ENCODE results near the gene TIMP3. TPM values are rescaled to one million over a fixed set of nuclear protein-coding genes. Genes with fewer than 3 reads are reported as not detected.

Gene TIMP3
- polyA plus RNA-seq, 3 donors: not detected

DNA sequence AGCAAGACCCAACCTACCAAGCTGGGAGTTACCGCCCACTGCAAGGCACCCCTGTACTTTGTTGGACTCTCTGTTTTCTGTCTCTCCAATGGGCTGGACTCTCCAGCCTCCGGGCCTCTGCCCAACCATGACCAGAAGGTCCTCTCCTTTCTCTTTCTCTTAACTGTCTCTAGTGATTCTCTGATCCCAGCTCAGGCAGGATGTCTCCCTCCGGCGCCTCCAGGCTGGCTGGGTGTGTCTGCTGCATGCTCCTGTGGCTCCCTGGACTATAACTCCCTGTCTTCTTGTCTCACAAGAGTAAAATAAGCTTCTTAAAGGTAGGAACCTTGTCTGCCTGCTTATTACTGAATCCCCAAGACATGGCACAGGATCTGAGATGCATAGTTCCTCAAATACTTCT, 36.3 kb downstream of the TIMP3 start:
- 100% methylated on average over 3 of the region's 4 CpGs for WGBS (ENCODE audit: insufficient coverage)
- TF ChIP-seq, protein P1, sequence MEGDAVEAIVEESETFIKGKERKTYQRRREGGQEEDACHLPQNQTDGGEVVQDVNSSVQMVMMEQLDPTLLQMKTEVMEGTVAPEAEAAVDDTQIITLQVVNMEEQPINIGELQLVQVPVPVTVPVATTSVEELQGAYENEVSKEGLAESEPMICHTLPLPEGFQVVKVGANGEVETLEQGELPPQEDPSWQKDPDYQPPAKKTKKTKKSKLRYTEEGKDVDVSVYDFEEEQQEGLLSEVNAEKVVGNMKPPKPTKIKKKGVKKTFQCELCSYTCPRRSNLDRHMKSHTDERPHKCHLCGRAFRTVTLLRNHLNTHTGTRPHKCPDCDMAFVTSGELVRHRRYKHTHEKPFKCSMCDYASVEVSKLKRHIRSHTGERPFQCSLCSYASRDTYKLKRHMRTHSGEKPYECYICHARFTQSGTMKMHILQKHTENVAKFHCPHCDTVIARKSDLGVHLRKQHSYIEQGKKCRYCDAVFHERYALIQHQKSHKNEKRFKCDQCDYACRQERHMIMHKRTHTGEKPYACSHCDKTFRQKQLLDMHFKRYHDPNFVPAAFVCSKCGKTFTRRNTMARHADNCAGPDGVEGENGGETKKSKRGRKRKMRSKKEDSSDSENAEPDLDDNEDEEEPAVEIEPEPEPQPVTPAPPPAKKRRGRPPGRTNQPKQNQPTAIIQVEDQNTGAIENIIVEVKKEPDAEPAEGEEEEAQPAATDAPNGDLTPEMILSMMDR (IDR thresholded peaks at IDR 0.05): no peak
- Mint-ChIP-seq H3K4me3 (no peak overlapping the region), H3K27me3 (ENCODE audit: low read depth in 3 of 3) (peaks cover 3 to 7% (median 6%) of the 10 kb centered on the region in 3 donors), H3K36me3 (no peaks in the 10 kb centered on the region), H3K27ac (no peak overlapping the region), H3K4me1 (no peaks in the 10 kb centered on the region), H3K9me3 (peaks cover 0 to 3% (median 0%) of the 10 kb centered on the region in 7 donors)
- Histone ChIP-seq H3K9me3 (replicated peaks in 1 of 2; ENCODE audit: control insufficient read depth in 1 of 2, insufficient read depth in 1 of 2, low read length in 2 of 2) (no peaks in the 10 kb centered on the region), H3K4me3 (replicated peaks in 1 of 3; ENCODE audit: low read depth in 2 of 3, low read length in 3 of 3) (no peak overlapping the region), H2AFZ (ENCODE audit: insufficient read depth, low read depth, low read length, poor library complexity, severe bottlenecking) (no peak overlapping the region), H4K20me1 (ENCODE audit: insufficient read depth, low read length) (no peaks in the 10 kb centered on the region), H3K27me3 (ENCODE audit: control insufficient read depth in 2 of 2, insufficient read depth in 2 of 2, low read length in 2 of 2) (no peaks in the 10 kb centered on the region), H3K36me3 (replicated peaks in 1 of 2; ENCODE audit: control insufficient read depth in 1 of 2, insufficient read depth in 2 of 2, low read length in 2 of 2) (no peaks in the 10 kb centered on the region), H3K79me2 (ENCODE audit: insufficient read depth, low read length) (no peaks in the 10 kb centered on the region), H3K27ac (ENCODE audit: low read depth in 1 of 2, low read length in 2 of 2) (no peak overlapping the region), H3K4me1 (ENCODE audit: control insufficient read depth in 1 of 2, insufficient read depth in 2 of 2, low read length in 2 of 2) (no peaks in the 10 kb centered on the region), H3K9ac (ENCODE audit: insufficient read depth, low read length, poor library complexity, severe bottlenecking) (no peak overlapping the region), H3K4me2 (replicated peaks; ENCODE audit: extremely low read depth, low read length, poor library complexity, severe bottlenecking) (no peak overlapping the region)
- DNase-seq: no peak
- intact Hi-C loops (cut with micrococcal nuclease): no loop called here

DNA sequence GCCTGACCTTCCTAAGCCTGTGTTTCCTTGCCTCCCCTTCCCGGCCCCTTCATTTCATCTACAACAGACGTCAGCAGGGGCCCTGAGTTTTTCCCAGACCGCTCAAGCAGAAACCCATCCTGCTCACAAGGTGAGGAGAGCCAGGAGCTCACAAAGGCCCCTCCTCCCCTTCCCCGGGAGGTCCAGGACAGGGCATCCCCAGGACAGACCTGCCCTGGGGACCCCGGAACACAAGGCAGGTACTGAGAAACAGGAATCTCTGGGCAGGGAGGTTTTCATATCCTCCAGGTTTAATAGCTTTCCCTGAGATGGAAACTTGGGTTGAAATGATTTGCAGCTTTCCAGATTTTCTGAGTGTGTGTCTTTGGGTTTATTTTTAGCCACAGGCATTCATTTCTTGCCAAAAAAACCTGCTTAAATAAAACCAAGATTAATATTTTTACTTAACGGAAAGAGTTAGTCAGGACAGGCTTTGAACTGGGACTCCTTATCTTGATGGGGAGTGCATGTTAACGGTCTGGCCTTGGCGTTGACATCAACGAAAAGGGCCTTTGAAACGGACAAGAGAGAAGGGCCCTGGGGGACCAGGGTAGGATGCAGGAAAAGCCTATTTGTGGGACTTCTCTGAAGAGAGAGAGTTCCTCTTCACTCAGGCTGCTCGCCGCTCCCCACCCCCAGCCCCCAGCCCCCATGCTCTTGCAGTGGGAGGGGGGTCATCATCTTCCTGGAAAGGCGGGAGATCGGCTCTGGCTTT, 38.5 kb downstream of the TIMP3 start:
- Histone ChIP-seq H3K36me3 (replicated peaks in 1 of 2; ENCODE audit: control insufficient read depth in 1 of 2, insufficient read depth in 2 of 2, low read length in 2 of 2) (no peaks in the 10 kb centered on the region), H3K4me3 (replicated peaks in 1 of 3; ENCODE audit: low read depth in 2 of 3, low read length in 3 of 3) (no peak overlapping the region), H4K20me1 (ENCODE audit: insufficient read depth, low read length) (no peaks in the 10 kb centered on the region), H3K9ac (ENCODE audit: insufficient read depth, low read length, poor library complexity, severe bottlenecking) (no peak overlapping the region), H3K4me1 (ENCODE audit: control insufficient read depth in 1 of 2, insufficient read depth in 2 of 2, low read length in 2 of 2) (no peaks in the 10 kb centered on the region), H3K79me2 (ENCODE audit: insufficient read depth, low read length) (no peaks in the 10 kb centered on the region), H3K27ac (ENCODE audit: low read depth in 1 of 2, low read length in 2 of 2) (no peak overlapping the region), H2AFZ (ENCODE audit: insufficient read depth, low read depth, low read length, poor library complexity, severe bottlenecking) (no peak overlapping the region), H3K9me3 (replicated peaks in 1 of 2; ENCODE audit: control insufficient read depth in 1 of 2, insufficient read depth in 1 of 2, low read length in 2 of 2) (no peaks in the 10 kb centered on the region), H3K4me2 (replicated peaks; ENCODE audit: extremely low read depth, low read length, poor library complexity, severe bottlenecking) (no peak overlapping the region), H3K27me3 (ENCODE audit: control insufficient read depth in 2 of 2, insufficient read depth in 2 of 2, low read length in 2 of 2) (no peaks in the 10 kb centered on the region)
- Mint-ChIP-seq H3K27ac (no peak overlapping the region), H3K4me3 (no peak overlapping the region), H3K36me3 (no peaks in the 10 kb centered on the region), H3K27me3 (ENCODE audit: low read depth in 3 of 3) (peaks cover 6 to 11% (median 7%) of the 10 kb centered on the region in 3 donors), H3K4me1 (no peaks in the 10 kb centered on the region), H3K9me3 (peaks cover 0 to 3% (median 0%) of the 10 kb centered on the region in 7 donors)
- WGBS (ENCODE audit: insufficient coverage): no CpG with 5 or more reads among the region's 14 CpGs
- DNase-seq: no peak
- intact Hi-C loops (cut with micrococcal nuclease): no loop called here
- TF ChIP-seq, protein P1 (IDR thresholded peaks at IDR 0.05): no peak
